ENCODE measurements around the gene ARHGAP29.

Gene ARHGAP29

DNA sequence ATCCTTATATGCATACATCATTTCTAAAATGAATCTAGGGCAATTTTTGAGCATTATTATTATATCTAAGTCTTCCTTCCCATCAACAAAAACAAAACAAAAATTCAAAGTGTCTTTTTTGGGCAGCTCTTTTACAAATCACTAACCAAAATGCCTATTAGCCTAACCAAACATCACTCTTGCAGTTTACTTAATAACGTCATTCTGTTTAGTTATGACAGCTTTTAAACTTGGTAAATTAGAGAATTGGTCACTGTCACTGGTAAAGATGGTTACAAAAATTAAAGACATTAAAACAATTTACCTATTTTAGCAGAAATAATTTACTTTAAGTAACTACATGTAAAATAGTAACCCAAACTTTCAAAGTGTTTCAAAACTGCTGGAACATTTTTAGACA, 2.8 kb downstream of the ARHGAP29 start:
- no peak for DNase-seq (ENCODE audit: low read depth)

DNA sequence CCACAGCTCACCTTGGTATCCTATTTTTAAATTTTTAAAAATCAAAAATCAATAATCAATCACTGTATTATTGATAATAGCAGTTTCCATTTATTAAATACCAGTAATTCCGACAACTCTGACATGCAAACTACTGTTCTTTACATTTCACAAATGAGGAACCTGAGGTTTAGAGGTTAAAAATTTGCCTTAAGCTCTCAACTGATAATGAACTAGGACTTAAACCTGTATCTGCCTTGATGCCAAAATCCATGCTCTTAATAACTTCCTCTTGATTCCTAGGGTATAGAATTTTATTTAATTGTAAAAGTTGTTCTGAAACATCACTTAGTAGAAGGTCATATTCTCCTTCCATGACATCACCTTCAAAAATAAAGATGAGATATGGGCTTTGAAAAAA, 5.6 kb downstream of the ARHGAP29 start:
- no peak for DNase-seq (ENCODE audit: low read depth)

DNA sequence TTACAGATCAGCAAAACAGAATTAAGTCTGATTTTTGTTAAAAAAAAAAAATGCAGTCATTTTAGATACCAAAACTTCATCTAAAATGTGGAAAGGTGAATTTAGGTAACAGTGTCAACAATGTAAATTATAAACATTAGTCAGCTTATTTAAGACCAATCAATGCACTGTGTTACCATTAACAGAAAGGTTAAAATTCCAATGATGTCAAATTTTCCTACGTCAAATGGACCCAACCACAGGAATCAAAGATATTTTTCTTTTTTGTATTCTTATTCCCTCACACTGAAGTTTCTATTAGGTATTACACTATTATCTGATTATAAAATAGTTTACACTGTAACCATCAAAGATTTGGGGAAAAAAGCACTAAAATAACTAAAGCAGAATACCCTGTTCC, 6.5 kb downstream of the ARHGAP29 start:
- DNase-seq (ENCODE audit: low read depth) = no peak

DNA sequence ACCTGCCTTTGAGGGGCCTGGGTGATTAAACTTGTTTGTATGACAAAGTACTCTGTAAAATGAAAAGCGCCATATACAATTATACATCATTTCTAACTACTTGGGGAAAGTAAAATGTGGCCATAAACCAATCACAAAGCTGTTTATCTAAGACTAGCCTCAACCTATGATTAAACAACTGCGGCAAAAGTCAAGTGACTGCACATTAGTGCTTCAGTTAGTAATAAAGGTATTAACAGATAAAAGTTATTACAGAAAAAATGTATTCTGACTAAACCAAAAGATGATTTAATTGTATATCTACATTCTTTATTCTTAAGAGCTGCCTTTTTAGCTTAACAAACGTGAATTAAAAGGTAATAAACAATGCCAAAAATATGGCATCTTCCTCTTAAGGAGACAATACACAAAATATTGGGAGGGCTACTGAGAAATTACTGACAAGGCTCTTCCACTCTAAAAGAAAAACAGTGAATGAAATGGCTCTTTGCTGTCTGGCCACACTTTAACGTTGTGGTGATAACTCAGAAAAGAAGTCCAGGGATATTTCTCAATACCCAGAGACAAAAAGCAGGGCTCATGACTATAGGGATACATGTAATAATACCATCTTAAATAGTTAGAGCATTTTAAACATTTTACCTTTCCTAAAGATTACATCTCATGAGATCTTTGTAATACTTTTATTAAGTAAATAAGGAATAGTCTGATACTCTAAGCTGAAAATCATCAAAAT, 8.6 kb downstream of the ARHGAP29 start:
- DNase-seq (ENCODE audit: low read depth) = no peak

DNA sequence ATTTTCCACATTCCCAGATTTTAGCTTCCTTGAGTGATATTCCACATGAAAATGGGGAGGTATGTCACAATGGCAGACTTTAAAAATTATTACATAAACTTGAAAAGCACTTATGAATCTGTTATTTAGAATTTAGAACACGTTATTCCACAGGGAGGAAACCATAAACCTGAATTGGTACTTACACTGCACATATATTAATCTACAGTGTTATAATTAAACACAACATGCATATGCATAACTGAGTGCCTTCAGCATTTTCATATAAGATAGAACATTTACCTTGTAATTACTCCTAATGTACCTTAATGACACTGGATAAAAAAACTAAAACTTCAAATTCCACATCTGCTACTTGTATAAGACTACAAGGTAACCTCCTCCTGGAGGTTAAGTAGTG, 9.8 kb downstream of the ARHGAP29 start:
- no peak for DNase-seq (ENCODE audit: low read depth)

DNA sequence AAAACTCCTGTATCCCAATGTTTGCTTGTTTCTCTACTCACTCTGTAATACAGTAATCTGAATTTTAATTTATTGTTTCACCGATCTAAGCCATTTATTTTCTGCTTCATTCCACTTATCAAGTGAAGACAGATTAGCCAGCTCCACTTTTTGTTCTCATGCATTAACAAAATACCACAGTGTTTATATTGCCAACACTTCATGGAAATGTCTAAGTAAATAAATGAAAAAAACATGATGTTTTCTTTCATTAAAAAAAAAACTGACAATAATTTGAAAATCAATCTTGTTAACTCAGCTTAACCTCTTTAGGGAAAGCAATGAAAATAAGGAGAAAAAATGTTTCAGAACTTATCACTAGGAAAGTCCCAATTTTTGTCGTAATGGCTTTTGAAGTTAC, 11.5 kb downstream of the ARHGAP29 start:
- no peak for DNase-seq (ENCODE audit: low read depth)

DNA sequence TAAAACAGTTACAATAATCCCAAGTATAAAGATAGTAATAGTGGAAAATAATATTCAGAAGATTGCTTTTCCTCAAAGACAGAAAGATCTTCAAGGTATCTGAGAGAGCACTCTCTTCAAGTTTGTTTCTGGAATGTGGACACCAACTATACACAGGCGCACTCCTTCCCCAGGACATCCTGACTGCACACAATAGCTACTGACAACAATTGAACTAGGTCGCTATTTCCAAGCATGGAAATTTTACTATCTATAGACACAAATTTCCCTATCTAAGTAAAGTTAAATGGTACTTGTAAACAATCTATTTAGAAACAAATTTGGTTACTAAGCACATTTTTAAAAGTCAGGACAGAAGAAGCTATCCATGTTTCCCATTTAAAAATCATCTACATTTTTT, 19.1 kb downstream of the ARHGAP29 start:
- DNase-seq (ENCODE audit: low read depth) = no peak

DNA sequence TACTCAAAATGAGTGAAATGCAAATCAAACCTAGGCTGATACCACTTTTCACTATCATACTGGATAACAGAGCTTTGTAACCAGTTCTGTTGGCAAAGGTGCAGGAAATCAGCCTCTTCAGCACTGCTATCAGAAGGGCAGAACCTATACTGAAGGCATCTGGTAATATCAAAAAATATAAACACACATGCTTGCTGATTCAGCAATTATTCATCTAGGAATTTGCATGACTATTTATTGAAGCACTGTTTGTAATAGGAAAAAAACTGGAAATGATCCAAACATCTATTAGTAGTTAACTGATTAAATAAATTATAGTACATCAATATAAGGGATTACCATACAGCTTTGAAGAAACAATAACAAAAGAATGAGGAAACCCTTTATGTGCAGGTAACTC, 21.4 kb downstream of the ARHGAP29 start:
- no peak for DNase-seq (ENCODE audit: low read depth)

DNA sequence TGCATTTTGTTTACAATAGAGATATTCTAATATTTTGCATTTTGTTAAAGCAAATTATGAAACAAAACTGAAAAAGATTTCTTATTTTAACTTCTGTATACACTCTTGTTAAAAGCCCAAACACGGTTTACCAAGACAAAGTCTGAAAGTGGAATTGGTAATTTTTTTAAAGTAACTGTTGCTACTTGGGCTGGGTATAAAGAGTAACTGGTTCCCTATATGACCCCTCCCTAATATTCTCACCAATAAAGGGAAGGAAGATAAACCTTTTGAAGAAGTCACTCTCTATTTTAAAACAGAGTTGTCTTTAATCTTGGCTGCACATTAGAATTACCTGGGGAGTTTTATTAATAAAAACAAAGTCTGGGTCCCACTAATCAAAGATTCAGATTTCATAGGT, 27.4 kb downstream of the ARHGAP29 start:
- no peak for DNase-seq (ENCODE audit: low read depth)

DNA sequence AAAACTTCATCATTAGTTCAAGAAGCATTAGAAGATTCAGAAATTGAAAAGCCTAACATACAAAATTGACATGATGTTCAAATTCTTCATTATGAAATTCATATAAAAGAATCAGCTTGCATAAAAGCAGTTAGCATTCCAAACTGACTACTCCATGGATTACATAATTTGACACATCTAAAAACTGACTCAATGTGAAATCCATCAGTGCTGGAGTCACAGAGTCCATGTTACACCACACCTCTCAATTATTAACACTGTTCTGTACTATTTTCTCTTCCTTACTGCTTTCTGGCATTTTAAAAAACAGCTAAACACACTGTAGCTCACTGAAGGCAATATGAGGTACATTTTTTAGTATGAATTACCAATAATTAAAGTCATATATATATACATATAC, 28.0 kb downstream of the ARHGAP29 start:
- DNase-seq (ENCODE audit: low read depth) = peak; percentile 27

DNA sequence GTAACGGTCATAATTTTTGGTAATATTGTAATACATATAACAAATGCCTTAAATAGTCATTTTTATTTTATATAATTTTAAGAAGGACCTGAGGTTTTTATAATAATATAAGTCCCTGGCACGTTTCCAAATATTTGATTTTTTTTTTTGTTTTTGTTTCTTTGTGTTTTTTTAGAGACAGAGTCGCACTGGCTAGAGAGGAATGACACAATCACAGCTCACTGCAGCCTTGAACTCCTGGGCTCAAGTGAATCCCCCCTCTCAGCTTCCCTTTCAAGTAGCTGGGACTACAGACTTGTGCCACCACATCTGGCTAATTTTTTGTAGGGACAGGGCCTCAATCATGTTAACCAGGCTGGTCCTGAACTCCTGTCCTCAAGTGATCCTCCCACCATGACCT, 29.7 kb downstream of the ARHGAP29 start:
- no peak for DNase-seq (ENCODE audit: low read depth)

DNA sequence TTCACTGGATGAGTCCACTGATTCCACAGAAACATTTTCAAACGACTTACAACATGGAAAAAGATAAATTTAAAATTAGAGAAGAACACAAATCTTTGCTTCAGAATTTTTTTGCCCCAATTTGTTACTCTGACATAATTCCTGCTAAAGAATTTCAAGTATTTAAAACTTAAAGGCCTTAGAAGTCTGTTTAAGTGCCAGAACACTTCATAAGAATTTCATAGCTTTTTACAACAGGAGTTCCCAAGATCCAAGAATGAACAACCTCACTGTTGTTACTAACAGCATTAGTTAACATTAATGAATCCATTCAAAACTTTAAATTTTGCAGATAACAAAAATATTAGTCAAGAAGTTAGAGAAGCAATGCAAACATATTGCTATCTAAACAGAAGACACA, 31.7 kb downstream of the ARHGAP29 start:
- DNase-seq (ENCODE audit: low read depth) = no peak

DNA sequence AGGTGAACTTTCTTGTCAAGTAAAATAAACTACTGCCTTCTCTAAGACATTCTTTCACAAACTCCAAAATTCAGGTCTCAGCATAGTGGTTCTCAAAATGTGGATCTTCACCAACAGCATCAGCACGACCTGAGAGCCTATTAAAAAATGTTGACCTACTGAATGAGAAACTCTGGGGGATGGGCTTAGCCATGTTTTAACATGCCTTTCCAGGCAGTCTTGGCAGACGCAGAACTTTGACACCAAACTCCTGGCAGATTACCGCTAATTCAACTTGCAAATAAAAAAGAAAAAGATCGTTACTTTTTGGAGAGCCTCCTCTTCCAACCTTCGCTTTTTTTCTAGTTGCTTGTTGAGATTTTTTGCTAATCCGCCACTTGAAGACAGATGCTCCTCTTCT, 35.1 kb downstream of the ARHGAP29 start:
- DNase-seq (ENCODE audit: low read depth) = no peak

DNA sequence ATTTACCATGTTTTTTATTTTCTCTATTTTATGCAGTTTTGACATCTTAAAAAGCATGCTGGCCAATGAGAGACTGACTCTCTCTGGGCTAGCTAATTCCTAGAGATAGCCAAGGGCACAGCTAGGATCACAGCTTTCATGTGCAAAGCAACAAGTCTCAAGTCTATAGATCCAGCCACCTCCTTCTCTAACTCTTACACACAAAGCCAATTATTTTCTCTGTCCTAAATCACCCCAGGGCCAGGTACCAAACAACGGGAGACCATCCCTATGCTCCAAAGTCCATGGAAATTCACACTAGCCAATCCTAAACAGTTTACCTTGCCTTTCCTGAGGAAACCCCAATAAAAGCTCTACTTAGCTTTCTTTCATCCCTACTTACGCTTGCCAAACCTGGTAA, 38.0 kb downstream of the ARHGAP29 start:
- DNase-seq (ENCODE audit: low read depth) = no peak

DNA sequence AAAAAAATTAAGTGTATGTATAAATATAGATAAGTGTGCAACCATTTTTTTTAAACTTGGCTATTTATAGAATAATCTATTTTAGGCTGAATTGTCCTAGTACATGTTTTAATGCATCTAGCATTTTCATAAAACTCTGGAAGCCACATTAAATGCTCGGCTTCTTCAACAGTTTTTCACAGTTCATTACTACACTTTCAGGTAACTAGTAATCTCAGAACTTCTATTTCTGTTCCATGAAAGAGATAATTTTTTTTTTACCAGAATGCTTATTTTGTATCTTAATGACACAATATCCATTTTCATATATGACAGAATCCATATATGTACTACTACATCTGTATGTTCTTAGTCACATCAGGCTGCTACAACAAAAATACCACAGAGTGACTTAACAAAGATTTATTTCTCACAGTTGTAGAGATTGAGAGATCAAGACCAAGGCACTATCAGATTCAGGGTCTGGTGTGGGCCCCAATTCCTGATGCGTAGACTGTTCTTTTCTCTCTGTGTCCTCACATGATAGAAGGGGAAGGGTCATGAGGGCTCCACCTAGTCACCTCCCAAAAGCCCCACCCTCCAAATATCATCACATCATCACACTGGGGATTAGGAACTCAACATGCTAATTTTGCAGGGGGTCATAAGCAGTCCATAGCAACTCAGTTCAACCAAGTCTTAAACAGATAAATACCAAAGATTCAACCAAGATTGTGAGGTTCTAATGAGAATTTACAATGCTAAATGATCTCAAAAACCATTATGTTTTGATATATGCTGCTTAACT, 43.1 kb downstream of the ARHGAP29 start:
- DNase-seq (ENCODE audit: low read depth) = no peak

DNA sequence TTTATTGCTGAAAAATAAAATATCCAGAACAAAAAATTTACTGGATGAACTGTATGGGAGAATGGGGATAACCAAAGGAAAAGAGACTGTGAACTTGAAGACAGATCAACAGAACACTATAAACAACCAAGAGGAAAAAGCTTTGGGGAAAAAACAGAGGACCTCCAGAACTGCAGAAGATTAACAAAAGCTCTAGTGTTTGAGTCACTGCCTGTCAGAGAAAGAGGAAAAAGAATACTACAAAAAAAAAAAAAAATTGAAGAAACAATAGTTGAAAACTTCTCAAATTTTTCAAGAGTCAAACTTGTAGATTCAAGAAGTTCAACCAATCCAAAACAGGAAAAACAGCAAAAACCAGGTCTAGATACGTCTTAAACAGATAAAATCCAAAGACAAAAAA, 44.3 kb downstream of the ARHGAP29 start:
- no peak for DNase-seq (ENCODE audit: low read depth)

DNA sequence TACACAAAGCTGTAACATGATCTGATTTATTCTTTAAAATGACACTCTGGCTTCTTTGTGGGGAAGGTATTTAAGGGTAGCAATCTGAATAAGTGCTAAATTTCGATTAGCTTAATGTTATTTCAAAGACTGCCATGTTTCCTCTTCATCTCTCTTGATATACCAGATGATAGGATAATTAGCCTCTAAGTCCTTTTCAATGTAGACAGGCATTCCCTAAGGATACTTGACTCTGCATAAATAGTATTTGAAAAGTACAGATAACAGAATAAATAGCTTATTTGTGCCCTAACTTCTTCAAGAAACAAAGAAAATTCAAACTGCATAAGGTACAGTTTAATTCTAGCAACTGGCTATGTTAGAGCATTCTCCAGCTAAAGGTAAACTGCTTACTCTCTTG, 46.2 kb downstream of the ARHGAP29 start:
- DNase-seq (ENCODE audit: low read depth) = no peak

DNA sequence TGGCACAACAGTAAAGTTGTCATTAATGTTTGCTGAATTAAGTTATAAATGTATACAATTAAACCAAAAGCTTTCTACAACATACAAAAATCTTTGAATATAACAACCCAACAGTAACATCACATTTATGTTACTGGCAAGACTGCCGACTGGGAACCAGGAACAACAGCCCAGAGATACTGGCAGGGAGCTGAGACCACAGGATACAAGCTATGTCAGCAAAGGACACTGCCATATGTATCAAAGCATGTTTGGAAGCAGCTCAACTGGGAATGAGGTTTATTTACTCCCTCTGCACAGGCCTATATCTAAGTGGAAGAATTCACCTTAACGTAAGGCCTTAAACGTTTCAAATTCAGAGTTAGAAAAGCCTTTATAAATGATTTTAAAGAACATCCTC, 50.4 kb downstream of the ARHGAP29 start:
- DNase-seq (ENCODE audit: low read depth) = no peak

DNA sequence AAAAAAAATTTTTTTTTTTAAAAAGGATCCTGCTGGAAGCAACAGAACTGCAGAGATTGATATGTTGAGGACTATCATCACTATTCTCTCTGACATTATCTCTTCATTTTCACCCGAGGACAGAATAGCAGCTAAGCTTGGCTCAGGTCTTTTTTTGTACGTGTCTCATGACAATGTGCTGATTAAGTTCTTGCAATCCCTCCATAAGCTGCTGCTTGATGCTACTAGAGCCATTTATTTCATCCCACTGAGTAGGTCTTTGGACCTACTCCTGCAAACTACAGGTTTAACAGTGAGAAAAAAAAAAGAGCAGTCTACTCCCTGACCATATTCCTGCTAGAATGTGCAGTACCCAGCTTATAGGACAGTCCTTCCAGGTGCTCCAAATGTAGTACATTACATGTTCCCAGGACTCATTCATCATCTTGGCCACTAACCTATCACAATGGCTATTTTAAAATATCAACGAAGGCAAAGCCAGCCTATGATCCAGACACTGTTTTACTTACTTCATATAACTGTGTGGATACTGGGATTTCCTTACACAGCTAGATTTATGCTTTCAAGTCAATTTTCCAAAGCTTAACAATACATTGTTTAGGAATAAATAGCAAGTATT, 54.1 kb downstream of the ARHGAP29 start:
- DNase-seq (ENCODE audit: low read depth) = no peak

DNA sequence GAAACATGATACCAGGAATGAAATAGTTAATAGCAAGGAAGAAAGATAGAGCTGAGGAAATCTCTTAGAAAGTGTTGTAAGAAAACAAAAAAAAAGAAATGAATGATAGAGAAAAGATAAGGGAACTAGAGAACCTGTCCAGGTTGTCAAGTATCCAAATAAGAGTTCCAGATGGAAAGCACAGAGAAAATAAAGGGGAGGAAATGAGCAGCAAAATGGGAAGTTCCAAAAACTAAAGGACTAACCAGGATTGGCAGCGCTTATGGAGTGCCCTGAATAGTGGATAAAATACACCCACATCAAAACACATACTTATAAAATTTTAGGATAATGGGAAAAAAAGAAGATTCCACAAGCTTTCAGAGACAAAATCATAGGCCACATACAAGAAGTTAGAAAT, 55.2 kb downstream of the ARHGAP29 start:
- DNase-seq (ENCODE audit: low read depth) = no peak

DNA sequence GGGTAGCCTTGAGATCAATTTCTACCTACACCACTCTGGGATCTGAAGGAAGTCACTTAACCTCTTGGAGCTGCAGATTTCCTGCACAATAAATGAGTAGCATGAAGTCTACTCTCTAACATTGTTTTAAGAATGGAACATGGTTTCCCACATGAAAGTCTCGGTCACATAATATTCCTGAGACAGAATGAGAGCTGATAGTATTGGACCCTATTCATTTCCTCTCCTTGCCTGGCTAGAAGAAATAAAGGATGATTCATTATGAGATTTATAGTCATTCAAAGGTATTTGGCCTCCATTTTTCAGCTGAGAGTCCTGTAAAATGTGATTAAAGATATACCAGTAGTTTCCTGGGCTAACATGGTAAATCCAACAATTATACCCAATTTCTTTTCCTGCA, 56.7 kb downstream of the ARHGAP29 start:
- DNase-seq (ENCODE audit: low read depth) = no peak

DNA sequence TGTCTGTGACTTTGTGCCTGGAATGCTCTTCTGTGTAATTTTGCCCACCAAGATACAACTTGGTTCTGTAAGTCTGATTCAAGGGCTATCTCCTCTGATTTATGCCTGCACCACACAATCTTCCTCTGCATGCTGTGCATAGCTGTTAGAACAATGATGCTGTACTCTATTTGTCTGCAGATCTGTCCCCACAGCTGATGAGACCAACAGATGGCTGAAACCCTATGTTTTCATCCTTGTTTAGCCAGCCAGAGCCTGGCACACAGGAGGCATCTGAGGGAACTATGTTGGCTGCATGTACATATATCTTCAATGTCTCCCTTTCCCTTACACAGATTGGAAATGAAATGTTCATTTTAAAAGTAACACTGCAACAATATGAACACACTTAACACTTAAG, 58.5 kb downstream of the ARHGAP29 start:
- no peak for DNase-seq (ENCODE audit: low read depth)

DNA sequence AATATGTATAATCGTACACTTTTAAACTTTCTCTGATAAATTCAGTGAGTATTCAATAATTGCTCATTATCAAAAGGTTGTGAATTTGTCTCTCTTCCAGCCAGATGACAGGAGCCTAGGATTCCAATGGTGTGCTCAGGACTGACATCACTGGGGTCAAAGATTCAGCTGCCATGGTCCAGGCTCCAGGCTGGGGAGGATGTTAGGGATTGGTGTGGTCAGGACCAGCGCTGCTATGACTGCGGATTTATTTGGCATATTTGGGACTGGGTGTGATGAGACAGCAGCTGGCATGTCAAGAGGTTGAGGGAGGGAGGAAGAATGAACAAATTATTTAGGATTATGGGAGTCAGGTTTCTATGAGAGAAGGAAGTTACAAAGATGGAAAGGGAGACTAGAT, 68.3 kb downstream of the ARHGAP29 start:
- no peak for DNase-seq (ENCODE audit: low read depth)

All from HS-27A (cell line).